Erythroblast (primary cell): Measurements from ENCODE around the gene KIF2C.

Source experiments
- GATA1 ChIP-seq: IDR thresholded peaks from 2 replicates; pipeline ENCODE4 v1.6.1; 2011; ENCODE audit warnings: low read depth, mild to moderate bottlenecking, control low read depth, low read length, moderate library complexity
- POLR2A ChIP-seq: IDR thresholded peaks from 2 replicates; pipeline ENCODE4 v1.6.1; 2011; ENCODE audit warnings: mild to moderate bottlenecking, low read length

DNA sequence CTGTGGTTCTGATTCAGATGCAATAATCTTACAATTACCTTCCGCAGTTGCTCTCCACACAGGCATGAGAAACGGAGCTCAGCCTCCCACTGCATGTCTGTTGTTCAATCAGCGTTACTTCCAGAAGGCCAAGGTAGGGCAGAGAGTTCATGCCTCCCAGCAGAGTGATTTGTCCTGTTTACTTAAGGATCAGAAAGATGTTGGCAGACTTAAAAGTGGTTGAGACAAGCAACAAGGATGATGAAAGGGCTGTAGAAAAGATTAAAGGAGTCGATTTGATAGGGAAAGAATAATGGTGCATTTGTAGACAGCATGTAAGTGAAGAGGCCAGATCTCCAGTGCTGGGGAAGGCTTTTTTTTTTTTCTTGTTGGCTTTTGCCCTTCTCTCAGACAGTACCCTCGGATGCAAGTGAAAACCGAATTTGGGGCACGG lies 38.5 kb upstream of the KIF2C start:
- TF ChIP-seq POLR2A (no peak), GATA1 (no peak)
